DOHH2 (cell line): Measurements from ENCODE around the gene MICAL3.

Source experiments
- CTCF ChIP-seq: fragments of 200-600 bp; sonication (generic); IDR thresholded peaks from one replicate; pipeline ENCODE4 v1.5.1; 2014; ENCODE audit warnings: antibody characterized with exemption, mild to moderate bottlenecking, low read depth, low read length; ENCODE audit not compliant: poor library complexity, severe bottlenecking
- EZH2phosphoT487 ChIP-seq: fragments of 200-600 bp; sonication (generic); IDR thresholded peaks from 2 replicates; pipeline ENCODE4 v1.6.1; 2017; ENCODE audit warnings: borderline replicate concordance, mild to moderate bottlenecking, antibody characterized with exemption, low read length, moderate library complexity, mixed read lengths

- TF ChIP-seq CTCF, result no peak
- TF ChIP-seq EZH2phosphoT487, result no peak
These were observed 207.3 kb downstream of the MICAL3 start for GRCh38 chr22:17817079-17817478.
